Stimulated activated CD8-positive, alpha-beta memory T cell treated with anti-CD3 and anti-CD28 coated beads, Interleukin-15, amount 100 ng/mL, for 4 hours (primary cell): Measurements from ENCODE around the gene FLCN.
"Not testable (repeated sequence)": the region's sequence is repeated elsewhere in the genome, so short reads cannot be mapped to it uniquely, and the experiment has no call there.

Experiments
- DNase-seq, 2 donors: peaks; one replicate each; pipeline ENCODE4 v3.0.0-alpha.2; 2020; ENCODE audit warnings: low read depth in 2 of 2

The FLCN gene

GRCh38 chr17:17213775-17214174 lies 23.2 kb downstream of the FLCN start:
- no peak for DNase-seq

GRCh38 chr17:17207998-17208397 lies 29.0 kb downstream of the FLCN start:
- DNase-seq = no peak

- DNase-seq = no peak
Measured at GRCh38 chr17:17206913-17207335, 30.0 kb downstream of the FLCN start.

- DNase-seq = peak; percentile 85 to 86
Measured at GRCh38 chr17:17206124-17206912, 30.6 kb downstream of the FLCN start, which contains the start of gene PLD6. Gene PLD6 (minus strand): TSS chr17:17206333. CDS start chr17:17206286, 47 bp downstream.

- DNase-seq = peak; percentile 36 to 46
Measured at GRCh38 chr17:17205368-17206123, 31.4 kb downstream of the FLCN start.

- DNase-seq = no peak
Measured at GRCh38 chr17:17204635-17205231, 32.2 kb downstream of the FLCN start.

GRCh38 chr17:17204041-17204591 lies 32.9 kb downstream of the FLCN start:
- DNase-seq = no peak

- no peak for DNase-seq
Measured at GRCh38 chr17:17203173-17203730, 33.7 kb downstream of the FLCN start.

GRCh38 chr17:17201907-17202306 lies 35.1 kb downstream of the FLCN start:
- no peak for DNase-seq

- DNase-seq = no peak
Measured at GRCh38 chr17:17201271-17201670, 35.7 kb downstream of the FLCN start.

- no peak for DNase-seq
Measured at GRCh38 chr17:17200831-17201230, 36.1 kb downstream of the FLCN start.

GRCh38 chr17:17200311-17200710 lies 36.7 kb downstream of the FLCN start:
- no peak for DNase-seq

- no peak for DNase-seq
Measured at GRCh38 chr17:17198281-17198680, 38.7 kb downstream of the FLCN start.

GRCh38 chr17:17196776-17197175 lies 40.2 kb downstream of the FLCN start:
- no peak for DNase-seq

GRCh38 chr17:17195466-17195865 lies 41.5 kb downstream of the FLCN start:
- not testable (repeated sequence) for DNase-seq

- DNase-seq = no peak
Measured at GRCh38 chr17:17191961-17192381, 45.0 kb downstream of the FLCN start.

GRCh38 chr17:17191346-17191792 lies 45.6 kb downstream of the FLCN start:
- DNase-seq = no peak

- no peak for DNase-seq
Measured at GRCh38 chr17:17190188-17190587, 46.8 kb downstream of the FLCN start.

GRCh38 chr17:17189559-17189958 lies 47.4 kb downstream of the FLCN start:
- no peak for DNase-seq

GRCh38 chr17:17188586-17188985 lies 48.4 kb downstream of the FLCN start:
- no peak for DNase-seq

GRCh38 chr17:17186551-17187505 lies 50.1 kb downstream of the FLCN start:
- DNase-seq = no peak
